Neural cell (in vitro differentiated cells): ENCODE data around the gene ELSPBP1.

ENCODE experiments used
- CTCF ChIP-seq: fragments of 450-650 bp; IDR thresholded peaks from 2 replicates; pipeline ENCODE4 v1.5.1; 2014; ENCODE audit warnings: antibody characterized with exemption, mild to moderate bottlenecking, moderate library complexity; ENCODE audit not compliant: poor library complexity, severe bottlenecking
- SMC3 ChIP-seq: fragments of 450-650 bp; conservative IDR thresholded peaks from 2 replicates; pipeline ENCODE4 v1.6.1; 2014; ENCODE audit warnings: antibody characterized with exemption, mild to moderate bottlenecking, moderate library complexity; ENCODE audit not compliant: poor library complexity

- TF ChIP-seq CTCF: no peak
- TF ChIP-seq SMC3: no peak
Measured at GRCh38 chr19:48020686-48021085, 26.3 kb downstream of the ELSPBP1 start.
